ENCODE data around the gene FN1. TPM values are rescaled to one million over a fixed set of nuclear protein-coding genes. Genes with fewer than 3 reads are reported as not detected.

FN1 gene
- total RNA-seq, 3 donors from 2014 or later, result 3.0 to 4.6 (median 3.9) TPM

GRCh38 chr2:215421859-215422461, 13.9 kb downstream of the FN1 start:
- H3K36me3 Mint-ChIP-seq (ENCODE audit: insufficient read depth), result no peaks in the 10 kb centered on the region
- no peaks in the 10 kb centered on the region for H3K9me3 Mint-ChIP-seq
- ATAC-seq (no peak), DNase-seq (no peak)
- H3K4me3 Mint-ChIP-seq, result no peak overlapping the region
- no peaks in the 10 kb centered on the region for H3K4me1 Mint-ChIP-seq (ENCODE audit: low read depth)
- peaks cover 16% of the 10 kb centered on the region for H3K27me3 Mint-ChIP-seq (ENCODE audit: low read depth)

GRCh38 chr2:215420471-215420935, 15.4 kb downstream of the FN1 start:
- ATAC-seq (no peak), DNase-seq (no peak)
- H3K4me3 Mint-ChIP-seq, result no peak overlapping the region
- H3K9me3 Mint-ChIP-seq, result no peaks in the 10 kb centered on the region
- no peaks in the 10 kb centered on the region for H3K36me3 Mint-ChIP-seq (ENCODE audit: insufficient read depth)
- peaks cover 13% of the 10 kb centered on the region for H3K27me3 Mint-ChIP-seq (ENCODE audit: low read depth)
- H3K4me1 Mint-ChIP-seq (ENCODE audit: low read depth), result no peaks in the 10 kb centered on the region

- ATAC-seq, result no peak
- no peaks in the 10 kb centered on the region for H3K4me1 Mint-ChIP-seq (ENCODE audit: low read depth)
- DNase-seq, result no peak
- H3K9me3 Mint-ChIP-seq, result no peaks in the 10 kb centered on the region
- peaks cover 13% of the 10 kb centered on the region for H3K27me3 Mint-ChIP-seq (ENCODE audit: low read depth)
- no peaks in the 10 kb centered on the region for H3K36me3 Mint-ChIP-seq (ENCODE audit: insufficient read depth)
- no peak overlapping the region for H3K4me3 Mint-ChIP-seq
Observed at GRCh38 chr2:215419769-215420470, 15.9 kb downstream of the FN1 start.

GRCh38 chr2:215419113-215419512, 16.8 kb downstream of the FN1 start:
- DNase-seq, result no peak
- Mint-ChIP-seq H3K4me3 (no peak overlapping the region), H3K4me1 (ENCODE audit: low read depth) (no peaks in the 10 kb centered on the region), H3K27me3 (ENCODE audit: low read depth) (peaks cover 15% of the 10 kb centered on the region), H3K36me3 (ENCODE audit: insufficient read depth) (no peaks in the 10 kb centered on the region), H3K9me3 (no peaks in the 10 kb centered on the region)
- no peak for ATAC-seq

- no peaks in the 10 kb centered on the region for H3K4me1 Mint-ChIP-seq (ENCODE audit: low read depth)
- DNase-seq, result no peak
- peaks cover 22% of the 10 kb centered on the region for H3K27me3 Mint-ChIP-seq (ENCODE audit: low read depth)
- no peaks in the 10 kb centered on the region for H3K9me3 Mint-ChIP-seq
- no peak overlapping the region for H3K4me3 Mint-ChIP-seq
- no peak for ATAC-seq
- H3K36me3 Mint-ChIP-seq (ENCODE audit: insufficient read depth), result no peaks in the 10 kb centered on the region
Observed at GRCh38 chr2:215418064-215418963, 17.6 kb downstream of the FN1 start.

- no peaks in the 10 kb centered on the region for H3K36me3 Mint-ChIP-seq (ENCODE audit: insufficient read depth)
Observed at GRCh38 chr2:215417400-215417951, 18.4 kb downstream of the FN1 start.

GRCh38 chr2:215416656-215417055, 19.2 kb downstream of the FN1 start:
- H3K36me3 Mint-ChIP-seq (ENCODE audit: insufficient read depth), result no peaks in the 10 kb centered on the region
- H3K9me3 Mint-ChIP-seq, result no peaks in the 10 kb centered on the region
- peaks cover 15% of the 10 kb centered on the region for H3K27me3 Mint-ChIP-seq (ENCODE audit: low read depth)
- DNase-seq, result no peak
- H3K4me3 Mint-ChIP-seq, result no peak overlapping the region
- no peaks in the 10 kb centered on the region for H3K4me1 Mint-ChIP-seq (ENCODE audit: low read depth)
- ATAC-seq, result no peak

More at GRCh38 chr2:215417400-215417951, 18.4 kb downstream of the FN1 start:
- DNase-seq (no peak), ATAC-seq (no peak)
- H3K27me3 Mint-ChIP-seq (ENCODE audit: low read depth), result peaks cover 20% of the 10 kb centered on the region
- no peaks in the 10 kb centered on the region for H3K9me3 Mint-ChIP-seq
- H3K4me3 Mint-ChIP-seq, result no peak overlapping the region
- no peaks in the 10 kb centered on the region for H3K4me1 Mint-ChIP-seq (ENCODE audit: low read depth)

- no peaks in the 10 kb centered on the region for H3K9me3 Mint-ChIP-seq
- H3K27me3 Mint-ChIP-seq (ENCODE audit: low read depth), result peaks cover 11% of the 10 kb centered on the region
- no peaks in the 10 kb centered on the region for H3K4me1 Mint-ChIP-seq (ENCODE audit: low read depth)
- no peaks in the 10 kb centered on the region for H3K36me3 Mint-ChIP-seq (ENCODE audit: insufficient read depth)
- DNase-seq (no peak), ATAC-seq (no peak)
- no peak overlapping the region for H3K4me3 Mint-ChIP-seq
Observed at GRCh38 chr2:215415820-215416577, 19.9 kb downstream of the FN1 start.

GRCh38 chr2:215415218-215415617, 20.6 kb downstream of the FN1 start:
- Mint-ChIP-seq H3K4me1 (ENCODE audit: low read depth) (no peaks in the 10 kb centered on the region), H3K36me3 (ENCODE audit: insufficient read depth) (no peaks in the 10 kb centered on the region), H3K9me3 (no peaks in the 10 kb centered on the region), H3K27me3 (ENCODE audit: low read depth) (peaks cover 11% of the 10 kb centered on the region), H3K4me3 (no peak overlapping the region)
- DNase-seq (no peak), ATAC-seq (no peak)

GRCh38 chr2:215414674-215415073, 21.2 kb downstream of the FN1 start:
- H3K36me3 Mint-ChIP-seq (ENCODE audit: insufficient read depth), result no peaks in the 10 kb centered on the region
- H3K9me3 Mint-ChIP-seq, result no peaks in the 10 kb centered on the region
- DNase-seq, result no peak
- no peak overlapping the region for H3K4me3 Mint-ChIP-seq
- no peak for ATAC-seq
- H3K27me3 Mint-ChIP-seq (ENCODE audit: low read depth), result peaks cover 11% of the 10 kb centered on the region
- no peaks in the 10 kb centered on the region for H3K4me1 Mint-ChIP-seq (ENCODE audit: low read depth)

- Mint-ChIP-seq H3K9me3 (no peaks in the 10 kb centered on the region), H3K27me3 (ENCODE audit: low read depth) (peaks cover 12% of the 10 kb centered on the region), H3K4me1 (ENCODE audit: low read depth) (no peaks in the 10 kb centered on the region), H3K36me3 (ENCODE audit: insufficient read depth) (no peaks in the 10 kb centered on the region), H3K4me3 (no peak overlapping the region)
- DNase-seq (no peak), ATAC-seq (no peak)
Observed at GRCh38 chr2:215413974-215414373, 21.9 kb downstream of the FN1 start.

GRCh38 chr2:215413484-215413777, 22.4 kb downstream of the FN1 start:
- Mint-ChIP-seq H3K36me3 (ENCODE audit: insufficient read depth) (no peaks in the 10 kb centered on the region), H3K4me1 (ENCODE audit: low read depth) (no peaks in the 10 kb centered on the region), H3K4me3 (no peak overlapping the region), H3K27me3 (ENCODE audit: low read depth) (peaks cover 14% of the 10 kb centered on the region), H3K9me3 (no peaks in the 10 kb centered on the region)
- DNase-seq (no peak), ATAC-seq (no peak)

- Mint-ChIP-seq H3K4me3 (no peak overlapping the region), H3K9me3 (no peaks in the 10 kb centered on the region), H3K36me3 (ENCODE audit: insufficient read depth) (no peaks in the 10 kb centered on the region), H3K27me3 (ENCODE audit: low read depth) (peaks cover 19% of the 10 kb centered on the region), H3K4me1 (ENCODE audit: low read depth) (no peaks in the 10 kb centered on the region)
- no peak for DNase-seq
- ATAC-seq, result no peak
Observed at GRCh38 chr2:215411941-215412743, 23.7 kb downstream of the FN1 start.
